Measurements from ENCODE around the gene TSPAN9.
A peak's percentile ranks its signal among the peaks of the same experiment; 100 is the strongest.

Gene TSPAN9

GRCh38 chr12:3117144-3117581, 40.0 kb downstream of the TSPAN9 start:
- ATAC-seq (ENCODE audit: low read depth) (no peak), DNase-seq (ENCODE audit: low spot score) (no peak)
- peak overlapping the region; percentile 53 for H3K27ac ChIP-seq (ENCODE audit: poor library complexity, severe bottlenecking)
- H3K4me1 ChIP-seq (ENCODE audit: insufficient read depth, poor library complexity, severe bottlenecking): peaks cover 25% of the 10 kb centered on the region
- TF ChIP-seq, protein P1, sequence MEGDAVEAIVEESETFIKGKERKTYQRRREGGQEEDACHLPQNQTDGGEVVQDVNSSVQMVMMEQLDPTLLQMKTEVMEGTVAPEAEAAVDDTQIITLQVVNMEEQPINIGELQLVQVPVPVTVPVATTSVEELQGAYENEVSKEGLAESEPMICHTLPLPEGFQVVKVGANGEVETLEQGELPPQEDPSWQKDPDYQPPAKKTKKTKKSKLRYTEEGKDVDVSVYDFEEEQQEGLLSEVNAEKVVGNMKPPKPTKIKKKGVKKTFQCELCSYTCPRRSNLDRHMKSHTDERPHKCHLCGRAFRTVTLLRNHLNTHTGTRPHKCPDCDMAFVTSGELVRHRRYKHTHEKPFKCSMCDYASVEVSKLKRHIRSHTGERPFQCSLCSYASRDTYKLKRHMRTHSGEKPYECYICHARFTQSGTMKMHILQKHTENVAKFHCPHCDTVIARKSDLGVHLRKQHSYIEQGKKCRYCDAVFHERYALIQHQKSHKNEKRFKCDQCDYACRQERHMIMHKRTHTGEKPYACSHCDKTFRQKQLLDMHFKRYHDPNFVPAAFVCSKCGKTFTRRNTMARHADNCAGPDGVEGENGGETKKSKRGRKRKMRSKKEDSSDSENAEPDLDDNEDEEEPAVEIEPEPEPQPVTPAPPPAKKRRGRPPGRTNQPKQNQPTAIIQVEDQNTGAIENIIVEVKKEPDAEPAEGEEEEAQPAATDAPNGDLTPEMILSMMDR (IDR thresholded peaks at IDR 0.05; ENCODE audit: poor library complexity, severe bottlenecking): no peak
- no peaks in the 10 kb centered on the region for H3K36me3 ChIP-seq (ENCODE audit: low read depth)
- no peaks in the 10 kb centered on the region for H3K27me3 ChIP-seq (ENCODE audit: insufficient read depth, poor library complexity, severe bottlenecking)
- H3K9me3 ChIP-seq (ENCODE audit: severe bottlenecking): no peaks in the 10 kb centered on the region
- no peak overlapping the region for H3K4me3 ChIP-seq (ENCODE audit: severe bottlenecking)

DNA sequence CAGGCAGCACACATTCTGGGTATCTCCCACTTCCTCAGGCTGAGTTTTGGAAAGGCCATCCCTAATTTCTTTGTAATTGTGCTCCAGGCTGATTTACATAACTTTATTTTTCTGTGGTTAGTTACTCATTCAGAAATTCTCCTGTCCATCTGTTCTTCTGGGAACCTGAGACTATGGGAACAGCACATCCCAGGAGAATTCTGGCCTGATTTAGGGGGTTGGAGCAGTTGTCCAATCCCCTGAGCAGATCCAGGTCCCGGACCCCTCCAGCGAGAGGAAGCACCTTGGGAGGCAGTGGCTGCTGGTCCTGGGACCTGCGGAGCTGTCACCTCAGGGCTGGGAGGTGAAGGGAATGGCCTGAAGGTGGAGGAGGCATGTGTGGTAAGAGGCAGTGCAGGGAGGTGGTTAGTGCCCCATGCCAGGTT, 40.4 kb downstream of the TSPAN9 start:
- DNase-seq (ENCODE audit: low spot score): no peak

DNA sequence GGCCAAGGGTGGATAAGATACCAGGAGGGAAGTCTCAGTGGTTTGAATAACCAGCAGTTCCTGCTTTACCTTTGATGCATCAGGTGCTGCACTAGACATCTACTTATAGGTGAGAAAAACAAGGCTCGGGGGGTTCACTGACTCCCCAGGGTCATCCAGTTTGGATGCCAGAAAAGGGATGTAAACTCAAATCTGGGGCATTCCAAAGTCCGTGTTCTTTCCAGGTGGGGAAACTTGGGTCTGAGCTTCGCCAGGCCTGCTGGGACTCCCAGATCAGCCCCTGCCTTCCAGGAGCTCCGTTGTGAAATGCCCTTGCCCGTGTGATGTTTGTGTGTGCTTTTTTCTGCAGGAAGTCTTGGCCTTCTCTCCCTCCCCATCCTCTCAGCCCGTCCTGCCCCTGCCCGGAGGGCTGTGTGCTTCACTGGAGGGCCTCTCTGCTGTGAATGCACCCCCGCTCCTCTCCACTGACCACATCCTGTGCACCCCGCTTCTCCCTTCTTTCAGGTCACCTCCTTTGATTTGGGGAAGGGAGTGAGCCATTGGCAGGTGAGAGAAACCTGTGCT, 42.1 kb downstream of the TSPAN9 start:
- Histone ChIP-seq H3K27ac (ENCODE audit: poor library complexity, severe bottlenecking) (no peak overlapping the region), H3K27me3 (ENCODE audit: insufficient read depth, poor library complexity, severe bottlenecking) (no peaks in the 10 kb centered on the region), H3K9me3 (ENCODE audit: severe bottlenecking) (no peaks in the 10 kb centered on the region), H3K4me3 (ENCODE audit: severe bottlenecking) (no peak overlapping the region), H3K4me1 (ENCODE audit: insufficient read depth, poor library complexity, severe bottlenecking) (peaks cover 33% of the 10 kb centered on the region), H3K36me3 (ENCODE audit: low read depth) (no peaks in the 10 kb centered on the region)
- TF ChIP-seq, protein P1 (IDR thresholded peaks at IDR 0.05; ENCODE audit: poor library complexity, severe bottlenecking): no peak
- ATAC-seq (ENCODE audit: low read depth) (no peak), DNase-seq (ENCODE audit: low spot score) (no peak)

More for the DNA sequence above, 40.4 kb downstream of the TSPAN9 start:
- Histone ChIP-seq H3K4me3 (ENCODE audit: severe bottlenecking) (no peak overlapping the region), H3K4me1 (ENCODE audit: insufficient read depth, poor library complexity, severe bottlenecking) (peaks cover 26% of the 10 kb centered on the region), H3K27me3 (ENCODE audit: insufficient read depth, poor library complexity, severe bottlenecking) (no peaks in the 10 kb centered on the region), H3K36me3 (ENCODE audit: low read depth) (no peaks in the 10 kb centered on the region), H3K27ac (ENCODE audit: poor library complexity, severe bottlenecking) (peak overlapping the region; percentile 53), H3K9me3 (ENCODE audit: severe bottlenecking) (no peaks in the 10 kb centered on the region)
- peak; percentile 83 for ATAC-seq (ENCODE audit: low read depth)
- TF ChIP-seq, protein P1 (IDR thresholded peaks at IDR 0.05; ENCODE audit: poor library complexity, severe bottlenecking): no peak

DNA sequence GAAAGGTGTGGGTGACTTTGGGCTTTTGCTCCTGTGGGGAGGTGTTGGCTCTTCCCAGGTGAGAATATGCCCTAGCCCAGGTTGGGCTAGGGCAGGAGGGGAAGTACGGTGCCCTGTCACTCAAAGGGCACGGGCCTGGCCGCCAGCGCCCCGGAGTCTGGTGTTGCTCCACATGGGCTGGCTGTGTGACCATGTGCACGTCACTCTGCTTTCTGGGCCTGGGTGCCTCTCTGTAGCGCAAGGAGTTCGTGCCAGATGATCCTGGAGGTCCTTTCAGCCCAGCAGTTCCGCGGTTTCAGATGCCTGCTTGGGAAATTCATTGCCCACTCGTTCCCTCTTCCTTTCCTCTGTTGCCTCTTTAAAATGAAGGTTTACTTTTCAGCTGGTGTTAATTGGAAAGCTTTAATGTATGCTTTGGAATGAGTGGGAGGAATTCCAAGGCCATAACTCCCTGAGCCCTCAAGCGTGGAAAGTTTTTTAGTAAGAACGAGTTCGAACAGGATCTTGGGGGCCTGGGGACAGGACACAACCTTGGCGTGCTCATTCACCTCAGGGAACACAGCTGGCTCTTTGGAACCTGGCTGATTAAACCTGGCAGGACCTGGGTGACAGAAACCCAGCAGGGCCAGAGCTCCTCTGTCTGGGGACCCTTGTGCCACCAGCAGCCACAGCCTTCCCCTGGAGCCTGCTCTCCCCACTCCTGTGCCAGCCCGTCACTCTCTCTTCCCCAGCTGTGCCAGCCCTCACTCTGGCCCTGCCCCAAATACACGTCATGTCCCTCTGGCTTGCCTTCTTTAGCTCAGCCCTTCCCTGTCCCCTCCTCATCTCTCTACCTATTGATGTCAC, 42.8 kb downstream of the TSPAN9 start:
- no peaks in the 10 kb centered on the region for H3K27me3 ChIP-seq (ENCODE audit: insufficient read depth, poor library complexity, severe bottlenecking)
- H3K27ac ChIP-seq (ENCODE audit: poor library complexity, severe bottlenecking): no peak overlapping the region
- H3K4me3 ChIP-seq (ENCODE audit: severe bottlenecking): no peak overlapping the region
- H3K9me3 ChIP-seq (ENCODE audit: severe bottlenecking): peaks cover 5% of the 10 kb centered on the region
- no peaks in the 10 kb centered on the region for H3K36me3 ChIP-seq (ENCODE audit: low read depth)
- ATAC-seq (ENCODE audit: low read depth) (no peak), DNase-seq (ENCODE audit: low spot score) (no peak)
- H3K4me1 ChIP-seq (ENCODE audit: insufficient read depth, poor library complexity, severe bottlenecking): peaks cover 33% of the 10 kb centered on the region
- TF ChIP-seq, protein P1 (IDR thresholded peaks at IDR 0.05; ENCODE audit: poor library complexity, severe bottlenecking): no peak
